ENCODE measurements around the gene NFIB. TPM values are rescaled to one million over a fixed set of nuclear protein-coding genes. Genes with fewer than 3 reads are reported as not detected.

NFIB gene
- total and polyA plus RNA-seq, 2 of the 13 experiments (the other 11 are each of a cell fraction or from before 2014, with no cell fraction given) = 0.98 to 4.6 TPM

DNA sequence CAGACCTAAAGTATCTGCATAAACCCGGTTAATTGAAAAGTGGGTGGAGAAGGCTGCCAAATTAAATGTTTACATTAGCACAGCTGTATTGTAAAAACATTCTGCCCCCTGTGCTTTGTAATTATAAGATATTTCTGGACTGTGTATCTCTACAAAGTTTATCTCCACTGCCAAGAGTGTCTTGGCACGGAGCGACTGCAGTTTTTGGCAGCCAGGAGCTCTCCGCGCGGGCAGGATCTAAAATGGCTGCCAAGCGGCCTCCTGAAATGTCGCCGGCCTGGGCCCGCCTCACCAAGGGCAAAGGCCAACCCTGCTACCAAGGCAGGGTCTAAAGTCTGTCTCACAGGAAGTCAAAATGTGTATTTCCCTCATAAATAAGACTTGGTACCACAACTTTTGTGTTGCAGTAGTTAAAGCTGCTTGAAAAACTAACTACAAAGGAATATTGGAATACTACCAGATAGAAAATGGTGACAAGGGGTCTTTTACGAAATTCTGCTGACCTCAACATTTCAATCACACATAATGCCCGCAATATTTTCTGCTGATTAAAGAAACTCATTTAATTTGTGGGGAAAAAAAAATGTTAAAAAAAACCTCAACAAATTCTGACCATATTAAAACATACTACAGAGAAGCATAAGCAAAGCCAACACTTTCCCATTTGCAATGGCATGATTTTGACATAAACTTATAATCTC lies 110.4 kb downstream of the NFIB start (continued):
- TF ChIP-seq ZNF513 (CRISPR knock-in tag; conservative IDR thresholded peaks at IDR 0.05) (no peak), RAD51 (IDR thresholded peaks at IDR 0.05; ENCODE audit: borderline replicate concordance) (no peak), NFE2L2 (IDR thresholded peaks at IDR 0.05; ENCODE audit: low read length) (no peak), ZNF207 (IDR thresholded peaks at IDR 0.05; ENCODE audit: borderline replicate concordance) (no peak), ZNF816 (CRISPR knock-in tag; IDR thresholded peaks at IDR 0.05; ENCODE audit: borderline replicate concordance) (no peak), ZNF850 (CRISPR knock-in tag; conservative IDR thresholded peaks at IDR 0.05) (no peak), ZNF205 (CRISPR knock-in tag; IDR thresholded peaks at IDR 0.05) (no peak), YY1 (IDR thresholded peaks at IDR 0.05; ENCODE audit: insufficient read depth, insufficient replicate concordance, low read depth, low read length) (peak; percentile 57), ZNF143 (CRISPR knock-in tag; IDR thresholded peaks at IDR 0.05) (no peak), MAFK (conservative IDR thresholded peaks at IDR 0.05 in 1 of 2, IDR thresholded peaks at IDR 0.05 in 1 of 2; ENCODE audit: low read length in 2 of 2) (peak; percentile 78 to 93), HOXA3 (CRISPR knock-in tag; IDR thresholded peaks at IDR 0.05) (0 out of 2 replicates have a peak, but pooled peaks have one; percentile 16), STAG1 (CRISPR knock-in tag; IDR thresholded peaks at IDR 0.05) (no peak), ZNF225 (CRISPR knock-in tag; IDR thresholded peaks at IDR 0.05) (no peak), GABPA (IDR thresholded peaks at IDR 0.05; ENCODE audit: low read depth, low read length) (no peak), GABPA (CRISPR knock-in tag; IDR thresholded peaks at IDR 0.05; ENCODE audit: low read depth) (peak; percentile 28; the same call in 1 of the 2 replicates), DMTF1 (CRISPR knock-in tag; IDR thresholded peaks at IDR 0.05) (no peak), KAT8 (CRISPR knock-in tag; IDR thresholded peaks at IDR 0.05) (peak; percentile 58), HNF4A (CRISPR knock-in tag; IDR thresholded peaks at IDR 0.05) (peak; percentile 35; the same call in 1 of the 2 replicates), ATF4 (CRISPR knock-in tag; IDR thresholded peaks at IDR 0.05) (no peak)
- TF ChIP-seq, protein P1, sequence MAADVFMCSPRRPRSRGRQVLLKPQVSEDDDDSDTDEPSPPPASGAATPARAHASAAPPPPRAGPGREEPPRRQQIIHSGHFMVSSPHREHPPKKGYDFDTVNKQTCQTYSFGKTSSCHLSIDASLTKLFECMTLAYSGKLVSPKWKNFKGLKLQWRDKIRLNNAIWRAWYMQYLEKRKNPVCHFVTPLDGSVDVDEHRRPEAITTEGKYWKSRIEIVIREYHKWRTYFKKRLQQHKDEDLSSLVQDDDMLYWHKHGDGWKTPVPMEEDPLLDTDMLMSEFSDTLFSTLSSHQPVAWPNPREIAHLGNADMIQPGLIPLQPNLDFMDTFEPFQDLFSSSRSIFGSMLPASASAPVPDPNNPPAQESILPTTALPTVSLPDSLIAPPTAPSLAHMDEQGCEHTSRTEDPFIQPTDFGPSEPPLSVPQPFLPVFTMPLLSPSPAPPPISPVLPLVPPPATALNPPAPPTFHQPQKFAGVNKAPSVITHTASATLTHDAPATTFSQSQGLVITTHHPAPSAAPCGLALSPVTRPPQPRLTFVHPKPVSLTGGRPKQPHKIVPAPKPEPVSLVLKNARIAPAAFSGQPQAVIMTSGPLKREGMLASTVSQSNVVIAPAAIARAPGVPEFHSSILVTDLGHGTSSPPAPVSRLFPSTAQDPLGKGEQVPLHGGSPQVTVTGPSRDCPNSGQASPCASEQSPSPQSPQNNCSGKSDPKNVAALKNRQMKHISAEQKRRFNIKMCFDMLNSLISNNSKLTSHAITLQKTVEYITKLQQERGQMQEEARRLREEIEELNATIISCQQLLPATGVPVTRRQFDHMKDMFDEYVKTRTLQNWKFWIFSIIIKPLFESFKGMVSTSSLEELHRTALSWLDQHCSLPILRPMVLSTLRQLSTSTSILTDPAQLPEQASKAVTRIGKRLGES (CRISPR knock-in tag; IDR thresholded peaks at IDR 0.05; ENCODE audit: borderline replicate concordance) = no peak

All from HepG2 (cell line).